Cardiac fibroblast (primary cell): Measurements from ENCODE around the gene CLDN16.

Experiments used
- DNase-seq, 2 donors: peaks; one replicate each; pipeline versions ENCODE4 v3.0.0 to v3.0.0-alpha.2; 2010; ENCODE audit warnings: low read depth in 2 of 2
- H3K4me3 ChIP-seq, 2 donors: replicated peaks in 1 of 2; 1 replicate in 1 of 2; 2 replicates in 1 of 2; pipeline ENCODE4 v1.5.1; 2011; ENCODE audit warnings: low read depth in 2 of 2, low read length in 2 of 2, mild to moderate bottlenecking in 2 of 2, moderate library complexity in 1 of 2
- CTCF ChIP-seq: IDR thresholded peaks from one replicate; pipeline ENCODE4 v1.5.1; 2011; ENCODE audit warnings: low read depth, mild to moderate bottlenecking, low read length, inconsistent platforms

CLDN16 gene

GRCh38 chr3:190455828-190456227, 67.9 kb downstream of the CLDN16 start:
- DNase-seq: no peak
- TF ChIP-seq CTCF: no peak
- no peak overlapping the region for H3K4me3 ChIP-seq

- no peak for DNase-seq
- H3K4me3 ChIP-seq: no peak overlapping the region
- no peak for TF ChIP-seq CTCF
These were observed 68.8 kb downstream of the CLDN16 start for GRCh38 chr3:190456770-190457169.

- H3K4me3 ChIP-seq: no peak overlapping the region
These were observed 70.1 kb downstream of the CLDN16 start for GRCh38 chr3:190458040-190458439.

More at GRCh38 chr3:190458040-190458439, 70.1 kb downstream of the CLDN16 start:
- no peak for TF ChIP-seq CTCF
- peak; percentile 10 to 27 for DNase-seq
